Breast epithelium (tissue), 3 donors: Measurements from ENCODE around the gene PPP2CA.

ENCODE experiments used
- POLR2A ChIP-seq: fragments of 450-650 bp; IDR thresholded peaks from one replicate; pipeline ENCODE4 v1.6.1; 2016; ENCODE audit warnings: antibody characterized with exemption, mild to moderate bottlenecking, moderate library complexity
- POLR2AphosphoS5 ChIP-seq, 3 donors: sonication (generic); formaldehyde crosslinking; IDR thresholded peaks; one replicate each; pipeline ENCODE4 v1.6.1; 2017; ENCODE audit warnings: antibody characterized with exemption in 3 of 3
- TF ChIP-seq, protein P1 (sequence below), 3 donors: fragments of 450-650 bp; IDR thresholded peaks; one replicate each; pipeline ENCODE4 v1.5.1; 2016 to 2017; ENCODE audit warnings: antibody characterized with exemption in 3 of 3, mild to moderate bottlenecking in 3 of 3, moderate library complexity in 3 of 3

DNA sequence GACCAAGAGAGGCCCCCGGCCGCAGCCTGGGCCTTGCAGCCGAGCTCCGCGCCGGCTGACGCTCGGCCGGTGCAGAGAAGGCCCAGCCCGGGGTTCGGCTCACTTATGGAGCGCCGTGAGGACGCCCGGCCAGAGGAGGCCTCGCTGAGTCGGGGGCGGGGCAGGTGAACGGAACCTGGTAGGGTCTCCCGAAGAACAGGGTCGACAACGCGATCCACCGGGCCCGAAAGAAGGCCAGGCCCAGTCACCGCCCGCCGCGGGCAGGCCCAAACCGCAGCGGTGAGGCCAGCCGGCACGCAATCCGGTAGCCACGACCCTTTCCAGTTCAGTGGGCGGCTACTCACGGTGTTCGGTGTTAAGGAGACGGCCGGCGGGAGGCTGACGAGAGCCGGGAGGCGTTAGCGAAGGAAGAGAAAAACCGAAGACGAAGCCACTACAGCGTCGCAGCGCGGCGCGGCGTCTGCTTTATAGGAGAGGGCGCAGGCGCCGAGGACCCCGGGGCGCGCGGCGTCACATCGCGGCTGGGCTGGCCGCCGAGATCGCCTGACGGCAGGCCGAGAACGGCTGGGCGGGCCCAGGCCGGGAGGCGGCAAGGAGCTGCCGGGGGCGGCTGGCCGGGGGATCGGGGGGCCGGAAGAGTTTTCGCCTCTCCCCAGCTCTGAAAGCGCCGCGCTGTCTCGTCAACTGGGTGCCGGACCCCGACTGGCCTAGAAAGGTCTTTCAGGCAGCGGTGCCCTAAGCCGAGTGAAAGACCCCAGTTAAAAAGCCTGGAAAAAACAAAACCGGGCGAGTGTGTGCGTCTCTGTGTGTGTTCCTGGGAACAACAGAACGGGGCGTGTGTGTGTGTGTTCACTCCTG is 49.1 kb downstream of the PPP2CA start, which contains the start of gene SKP1:
- TF ChIP-seq, protein P1, sequence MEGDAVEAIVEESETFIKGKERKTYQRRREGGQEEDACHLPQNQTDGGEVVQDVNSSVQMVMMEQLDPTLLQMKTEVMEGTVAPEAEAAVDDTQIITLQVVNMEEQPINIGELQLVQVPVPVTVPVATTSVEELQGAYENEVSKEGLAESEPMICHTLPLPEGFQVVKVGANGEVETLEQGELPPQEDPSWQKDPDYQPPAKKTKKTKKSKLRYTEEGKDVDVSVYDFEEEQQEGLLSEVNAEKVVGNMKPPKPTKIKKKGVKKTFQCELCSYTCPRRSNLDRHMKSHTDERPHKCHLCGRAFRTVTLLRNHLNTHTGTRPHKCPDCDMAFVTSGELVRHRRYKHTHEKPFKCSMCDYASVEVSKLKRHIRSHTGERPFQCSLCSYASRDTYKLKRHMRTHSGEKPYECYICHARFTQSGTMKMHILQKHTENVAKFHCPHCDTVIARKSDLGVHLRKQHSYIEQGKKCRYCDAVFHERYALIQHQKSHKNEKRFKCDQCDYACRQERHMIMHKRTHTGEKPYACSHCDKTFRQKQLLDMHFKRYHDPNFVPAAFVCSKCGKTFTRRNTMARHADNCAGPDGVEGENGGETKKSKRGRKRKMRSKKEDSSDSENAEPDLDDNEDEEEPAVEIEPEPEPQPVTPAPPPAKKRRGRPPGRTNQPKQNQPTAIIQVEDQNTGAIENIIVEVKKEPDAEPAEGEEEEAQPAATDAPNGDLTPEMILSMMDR (IDR thresholded peaks at IDR 0.05) = no peak
- TF ChIP-seq POLR2A = peak; percentile 93
- peak; percentile 99 to 100 (median 99) for TF ChIP-seq POLR2AphosphoS5 (IDR thresholded peaks at IDR 0.05)
